OCI-LY3 (cell line): ENCODE measurements around the gene MPZL1.

Experiments used
- CTCF ChIP-seq: fragments of 200-600, 300-600 bp; sonication (generic); IDR thresholded peaks from 2 replicates; pipeline ENCODE4 v1.5.1; 2014; ENCODE audit warnings: antibody characterized with exemption, low read length, low read depth
- EZH2phosphoT487 ChIP-seq: fragments of 200-600 bp; shearing (Covaris generic); IDR thresholded peaks from 2 replicates; pipeline ENCODE4 v1.6.1; 2018; ENCODE audit warnings: antibody characterized with exemption, mixed run types, low read depth

- TF ChIP-seq CTCF (no peak), EZH2phosphoT487 (no peak)
Observed at GRCh38 chr1:167704715-167705114, 17.1 kb upstream of the MPZL1 start.
